ENCODE results near the gene LRP11.

Gene LRP11

DNA sequence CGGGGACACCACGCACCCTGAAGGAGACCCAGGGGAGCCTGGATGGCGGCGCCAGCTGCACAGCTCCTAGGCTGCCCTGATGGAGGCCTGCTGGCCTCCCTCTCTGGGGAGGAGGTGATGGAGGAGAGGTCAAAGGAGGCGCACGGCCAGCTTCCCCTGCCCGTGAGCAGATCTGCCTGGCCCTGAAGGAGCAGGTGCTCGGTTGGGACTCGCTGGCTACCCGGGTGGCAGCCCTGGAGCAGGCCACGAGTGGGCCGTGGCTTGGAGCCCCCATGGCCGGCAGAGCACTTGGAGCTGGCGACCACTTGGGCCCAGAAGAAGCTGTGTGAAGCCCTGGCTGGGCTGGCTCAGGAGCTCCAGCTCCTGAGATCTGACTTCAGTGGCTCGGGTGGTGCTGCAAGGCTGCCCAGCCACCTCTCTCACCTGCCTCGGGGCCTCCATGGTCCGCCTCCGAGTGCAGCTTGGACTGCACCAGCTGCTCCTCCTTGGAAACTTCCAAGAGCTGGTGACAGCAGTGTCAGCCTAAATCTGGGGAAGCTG lies 41.3 kb upstream of the LRP11 start:
- Histone ChIP-seq H3K36me3 (ENCODE audit: control insufficient read depth, insufficient read depth, low read length) (no peaks in the 10 kb centered on the region), H3K4me3 (ENCODE audit: low read depth, low read length) (no peak overlapping the region), H3K4me1 (ENCODE audit: control insufficient read depth, insufficient read depth, low read length) (no peaks in the 10 kb centered on the region), H3K9ac (ENCODE audit: low read depth, low read length) (no peak overlapping the region), H3K27ac (ENCODE audit: low read depth, low read length) (no peak overlapping the region), H3K27me3 (ENCODE audit: control insufficient read depth, insufficient read depth, low read length) (no peaks in the 10 kb centered on the region), H3K9me3 (ENCODE audit: control insufficient read depth, insufficient read depth, low read length) (no peaks in the 10 kb centered on the region; the same call in 1 of the 2 replicates)

- Histone ChIP-seq H3K27me3 (ENCODE audit: control insufficient read depth, insufficient read depth, low read length) (no peaks in the 10 kb centered on the region), H3K4me3 (ENCODE audit: low read depth, low read length) (no peak overlapping the region), H3K36me3 (ENCODE audit: control insufficient read depth, insufficient read depth, low read length) (no peaks in the 10 kb centered on the region), H3K4me1 (ENCODE audit: control insufficient read depth, insufficient read depth, low read length) (no peaks in the 10 kb centered on the region), H3K9ac (ENCODE audit: low read depth, low read length) (no peak overlapping the region), H3K27ac (ENCODE audit: low read depth, low read length) (no peak overlapping the region), H3K9me3 (ENCODE audit: control insufficient read depth, insufficient read depth, low read length) (no peaks in the 10 kb centered on the region; the same call in 1 of the 2 replicates)
These were observed 40.7 kb upstream of the LRP11 start for GRCh38 chr6:149904661-149905370.

DNA sequence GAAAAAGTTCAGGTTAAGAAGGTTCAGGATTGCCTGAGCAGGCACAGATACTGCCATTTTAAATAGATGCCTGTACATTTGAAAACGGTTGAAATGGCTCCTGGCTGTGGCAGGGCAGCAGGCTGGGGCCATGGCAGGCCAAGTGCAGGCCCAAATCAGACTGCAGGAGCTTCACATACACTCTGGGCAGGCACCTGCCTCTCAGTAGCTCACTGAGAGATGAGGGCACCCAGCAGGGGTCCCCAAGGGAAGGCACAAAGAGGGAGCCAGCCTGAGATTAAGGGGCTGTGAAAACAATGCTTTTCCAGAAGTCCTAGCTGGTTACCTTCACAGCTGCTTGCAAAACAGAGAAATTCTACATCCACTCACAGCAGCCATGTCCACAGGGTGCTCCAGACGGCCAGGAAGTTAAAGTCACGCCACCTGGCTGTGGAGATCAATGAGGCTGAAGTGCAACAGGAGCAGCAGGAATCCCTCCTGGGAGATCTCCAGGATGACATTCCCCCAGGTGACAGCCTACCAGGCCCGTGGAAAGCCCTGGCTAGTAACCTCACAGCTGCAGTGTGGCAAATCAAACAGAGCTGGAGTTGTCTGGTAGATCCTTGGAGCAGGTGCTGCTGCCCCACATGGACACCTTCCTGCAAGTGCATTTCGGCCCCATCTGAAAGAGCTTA lies 39.9 kb upstream of the LRP11 start:
- no peak overlapping the region for H3K9ac ChIP-seq (ENCODE audit: low read depth, low read length)
- no peak overlapping the region for H3K27ac ChIP-seq (ENCODE audit: low read depth, low read length)
- no peaks in the 10 kb centered on the region; the same call in 1 of the 2 replicates for H3K9me3 ChIP-seq (ENCODE audit: control insufficient read depth, insufficient read depth, low read length)
- H3K27me3 ChIP-seq (ENCODE audit: control insufficient read depth, insufficient read depth, low read length) = no peaks in the 10 kb centered on the region
- H3K4me3 ChIP-seq (ENCODE audit: low read depth, low read length) = no peak overlapping the region
- H3K4me1 ChIP-seq (ENCODE audit: control insufficient read depth, insufficient read depth, low read length) = no peaks in the 10 kb centered on the region
- H3K36me3 ChIP-seq (ENCODE audit: control insufficient read depth, insufficient read depth, low read length) = no peaks in the 10 kb centered on the region

- Histone ChIP-seq H3K27me3 (ENCODE audit: control insufficient read depth, insufficient read depth, low read length) (no peaks in the 10 kb centered on the region), H3K9ac (ENCODE audit: low read depth, low read length) (no peak overlapping the region), H3K27ac (ENCODE audit: low read depth, low read length) (no peak overlapping the region), H3K36me3 (ENCODE audit: control insufficient read depth, insufficient read depth, low read length) (no peaks in the 10 kb centered on the region), H3K9me3 (ENCODE audit: control insufficient read depth, insufficient read depth, low read length) (no peaks in the 10 kb centered on the region), H3K4me3 (ENCODE audit: low read depth, low read length) (no peak overlapping the region), H3K4me1 (ENCODE audit: control insufficient read depth, insufficient read depth, low read length) (no peaks in the 10 kb centered on the region)
These were observed 37.4 kb upstream of the LRP11 start for GRCh38 chr6:149901444-149902140.

- Histone ChIP-seq H3K9me3 (ENCODE audit: control insufficient read depth, insufficient read depth, low read length) (no peaks in the 10 kb centered on the region), H3K36me3 (ENCODE audit: control insufficient read depth, insufficient read depth, low read length) (no peaks in the 10 kb centered on the region), H3K27ac (ENCODE audit: low read depth, low read length) (no peak overlapping the region), H3K4me3 (ENCODE audit: low read depth, low read length) (no peak overlapping the region), H3K9ac (ENCODE audit: low read depth, low read length) (no peak overlapping the region), H3K4me1 (ENCODE audit: control insufficient read depth, insufficient read depth, low read length) (no peaks in the 10 kb centered on the region), H3K27me3 (ENCODE audit: control insufficient read depth, insufficient read depth, low read length) (no peaks in the 10 kb centered on the region)
These were observed 36.7 kb upstream of the LRP11 start for GRCh38 chr6:149900620-149901443.

DNA sequence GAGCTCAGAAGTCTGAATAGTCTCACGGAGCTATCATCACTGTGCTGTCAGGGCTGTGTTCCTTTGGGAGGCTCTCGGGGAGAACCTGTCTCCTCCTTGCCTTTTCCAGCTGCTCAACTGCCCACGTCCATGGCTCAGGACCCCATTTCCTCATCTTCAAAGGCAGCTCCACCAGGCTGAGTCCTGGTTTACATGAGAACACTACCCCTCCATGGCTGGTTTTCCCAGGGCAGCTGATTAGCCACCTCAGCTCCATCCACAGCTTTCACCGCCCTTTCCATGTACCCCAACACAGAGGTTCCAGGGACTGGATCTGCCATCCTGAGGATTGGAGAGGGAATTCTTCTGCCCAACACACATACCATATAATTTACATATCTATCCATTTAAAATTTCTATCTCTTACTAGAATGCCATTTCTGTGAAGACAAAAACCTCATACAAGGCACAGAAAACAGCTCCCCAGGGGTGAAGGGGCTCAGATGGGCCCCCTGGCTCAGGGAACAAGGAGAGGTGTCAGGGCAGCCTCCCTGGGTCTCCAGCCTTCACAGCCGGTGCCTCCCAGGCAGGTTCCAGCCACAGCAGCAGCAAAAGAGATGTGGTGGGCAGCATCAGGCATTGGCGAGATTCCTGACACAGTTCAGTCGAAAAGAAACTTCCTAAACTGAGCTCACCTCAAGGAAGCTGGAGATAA lies 35.9 kb upstream of the LRP11 start:
- H3K4me1 ChIP-seq (ENCODE audit: control insufficient read depth, insufficient read depth, low read length) = no peaks in the 10 kb centered on the region
- H3K27ac ChIP-seq (ENCODE audit: low read depth, low read length) = no peak overlapping the region
- H3K9me3 ChIP-seq (ENCODE audit: control insufficient read depth, insufficient read depth, low read length) = no peaks in the 10 kb centered on the region
- H3K36me3 ChIP-seq (ENCODE audit: control insufficient read depth, insufficient read depth, low read length) = no peaks in the 10 kb centered on the region
- no peak overlapping the region for H3K9ac ChIP-seq (ENCODE audit: low read depth, low read length)
- no peak overlapping the region for H3K4me3 ChIP-seq (ENCODE audit: low read depth, low read length)
- H3K27me3 ChIP-seq (ENCODE audit: control insufficient read depth, insufficient read depth, low read length) = no peaks in the 10 kb centered on the region

DNA sequence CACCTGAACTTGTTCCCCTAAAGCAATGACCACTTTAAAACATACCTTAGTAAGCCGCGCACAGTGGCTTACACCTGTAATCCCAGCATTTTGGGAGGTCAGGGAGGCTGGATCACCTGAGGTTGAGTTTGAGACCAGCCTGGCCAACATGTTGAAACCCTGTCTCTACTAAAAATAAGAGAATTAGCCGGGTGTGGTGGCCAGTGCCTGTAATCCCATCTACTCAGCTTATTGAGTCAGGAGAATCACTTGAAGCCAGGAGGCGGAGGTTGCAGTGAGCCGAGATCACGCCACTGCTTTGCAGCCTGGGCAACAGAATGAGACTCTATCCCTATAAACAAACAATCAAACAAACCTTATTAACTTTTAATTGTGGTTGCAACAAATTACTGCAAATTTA lies 35.3 kb upstream of the LRP11 start:
- Histone ChIP-seq H3K27ac (ENCODE audit: low read depth, low read length) (no peak overlapping the region), H3K9ac (ENCODE audit: low read depth, low read length) (no peak overlapping the region), H3K27me3 (ENCODE audit: control insufficient read depth, insufficient read depth, low read length) (no peaks in the 10 kb centered on the region), H3K9me3 (ENCODE audit: control insufficient read depth, insufficient read depth, low read length) (no peaks in the 10 kb centered on the region), H3K4me1 (ENCODE audit: control insufficient read depth, insufficient read depth, low read length) (no peaks in the 10 kb centered on the region), H3K4me3 (ENCODE audit: low read depth, low read length) (no peak overlapping the region), H3K36me3 (ENCODE audit: control insufficient read depth, insufficient read depth, low read length) (no peaks in the 10 kb centered on the region)

- Histone ChIP-seq H3K27me3 (ENCODE audit: control insufficient read depth, insufficient read depth, low read length) (no peaks in the 10 kb centered on the region), H3K9me3 (ENCODE audit: control insufficient read depth, insufficient read depth, low read length) (no peaks in the 10 kb centered on the region)
These were observed 34.8 kb upstream of the LRP11 start for GRCh38 chr6:149898966-149899365.

GRCh38 chr6:149897855-149898744 lies 33.9 kb upstream of the LRP11 start, which contains the start of gene RAET1E:
TSS of gene RAET1E (minus strand) at chr6:149898113. CDS start at chr6:149890901, 7,212 bp downstream.
- Histone ChIP-seq H3K9ac (ENCODE audit: low read depth, low read length) (no peak within 1 kb of the TSS), H3K4me1 (ENCODE audit: control insufficient read depth, insufficient read depth, low read length) (no peaks in the 10 kb centered on the region), H3K9me3 (ENCODE audit: control insufficient read depth, insufficient read depth, low read length) (no peaks in the 10 kb centered on the region), H3K27ac (ENCODE audit: low read depth, low read length) (no peak within 1 kb of the TSS), H3K27me3 (ENCODE audit: control insufficient read depth, insufficient read depth, low read length) (no peaks in the 10 kb centered on the region), H3K4me3 (ENCODE audit: low read depth, low read length) (no peak within 1 kb of the TSS), H3K36me3 (ENCODE audit: control insufficient read depth, insufficient read depth, low read length) (no peaks in the 10 kb centered on the region)

More at GRCh38 chr6:149898966-149899365, 34.8 kb upstream of the LRP11 start:
- Histone ChIP-seq H3K4me1 (ENCODE audit: control insufficient read depth, insufficient read depth, low read length) (no peaks in the 10 kb centered on the region), H3K27ac (ENCODE audit: low read depth, low read length) (no peak overlapping the region), H3K4me3 (ENCODE audit: low read depth, low read length) (no peak overlapping the region), H3K9ac (ENCODE audit: low read depth, low read length) (no peak overlapping the region), H3K36me3 (ENCODE audit: control insufficient read depth, insufficient read depth, low read length) (no peaks in the 10 kb centered on the region)

Data from HUES48 (cell line).